NOMO-1 treated with DMSO at 0.1 percent for 48 hours (cell line): Measurements from ENCODE around the gene STUB1.
A peak's percentile ranks its signal among the peaks of the same experiment; 100 is the strongest.

Experiments used
- DNase-seq: peaks from one replicate; lab custom pipeline; 2025; ENCODE audit not compliant: unreplicated experiment; lab: John Stamatoyannopoulos, UW

The STUB1 gene

GRCh38 chr16:679814-680624 lies at the start of gene STUB1:
TSS of gene STUB1 (plus strand) at chr16:680410. CDS start at chr16:680526, 116 bp downstream.
- DNase-seq = peak; percentile 66

GRCh38 chr16:630815-631405 lies 49.3 kb upstream of the STUB1 start, which contains the start of gene WFIKKN1:
TSS of gene WFIKKN1 (plus strand) at chr16:630985. CDS start at chr16:631254, 269 bp downstream.
- no peak for DNase-seq

- no peak for DNase-seq
Observed at GRCh38 chr16:631808-632358, 48.3 kb upstream of the STUB1 start.

- DNase-seq = no peak
Observed at GRCh38 chr16:632486-633335, 47.5 kb upstream of the STUB1 start.

- no peak for DNase-seq
Observed at GRCh38 chr16:633336-634050, 46.7 kb upstream of the STUB1 start.

GRCh38 chr16:634051-634670 lies 46.0 kb upstream of the STUB1 start:
- no peak for DNase-seq

GRCh38 chr16:634996-635395 lies 45.2 kb upstream of the STUB1 start:
- no peak for DNase-seq

GRCh38 chr16:635573-636205 lies 44.5 kb upstream of the STUB1 start:
- DNase-seq = no peak

GRCh38 chr16:636206-637080 lies 43.8 kb upstream of the STUB1 start, which contains the start of gene METTL26:
TSS of gene METTL26 (minus strand) at chr16:636305. CDS start at chr16:636290, 15 bp downstream.
- peak; percentile 93 for DNase-seq

GRCh38 chr16:637081-638018 lies 42.9 kb upstream of the STUB1 start:
- DNase-seq = no peak

- no peak for DNase-seq
Observed at GRCh38 chr16:638034-638543, 42.1 kb upstream of the STUB1 start.

- DNase-seq = no peak
Observed at GRCh38 chr16:638836-639235, 41.4 kb upstream of the STUB1 start.

GRCh38 chr16:640614-641013 lies 39.6 kb upstream of the STUB1 start:
- no peak for DNase-seq

- DNase-seq = peak; percentile 62
Observed at GRCh38 chr16:641326-642188, 38.7 kb upstream of the STUB1 start, which contains the start of gene MCRIP2. TSS of gene MCRIP2 (plus strand) at chr16:641828. CDS start at chr16:641992, 164 bp downstream.

- peak; percentile 59 for DNase-seq
Observed at GRCh38 chr16:642189-643049, 37.8 kb upstream of the STUB1 start.
